HEK293 (cell line): ENCODE results near the gene SGSM2.

Experiments used
- AEBP2 ChIP-seq: fragments of 450-650 bp; formaldehyde crosslinking; IDR thresholded peaks from 2 replicates; pipeline ENCODE4 v1.5.1; 2016; ENCODE audit warnings: missing biosample characterization, missing genetic modification characterization, borderline replicate concordance
- BCL6B ChIP-seq: fragments of 450-650 bp; formaldehyde crosslinking; IDR thresholded peaks from 2 replicates; pipeline ENCODE4 v1.5.1; 2017; ENCODE audit warnings: missing biosample characterization, missing genetic modification characterization
- EGR2 ChIP-seq: fragments of 450-650 bp; formaldehyde crosslinking; IDR thresholded peaks from 2 replicates; pipeline ENCODE4 v1.5.1; 2016; ENCODE audit warnings: low read depth, missing biosample characterization, missing genetic modification characterization
- GLI4 ChIP-seq: fragments of 450-650 bp; formaldehyde crosslinking; IDR thresholded peaks from 2 replicates; pipeline ENCODE4 v1.5.1; 2016; ENCODE audit warnings: missing biosample characterization, missing genetic modification characterization
- GLIS1 ChIP-seq: fragments of 450-650 bp; formaldehyde crosslinking; IDR thresholded peaks from 2 replicates; pipeline ENCODE4 v1.5.1; 2016; ENCODE audit warnings: missing biosample characterization, missing genetic modification characterization
- KLF16 ChIP-seq: fragments of 450-650 bp; formaldehyde crosslinking; IDR thresholded peaks from 2 replicates; pipeline ENCODE4 v1.5.1; 2017; ENCODE audit warnings: missing biosample characterization, missing genetic modification characterization
- MEIS1 ChIP-seq: sonication (generic); formaldehyde crosslinking; IDR thresholded peaks from 2 replicates; pipeline ENCODE4 v1.8.1; 2022; ENCODE audit warnings: missing genetic modification reagents, mild to moderate bottlenecking, borderline replicate concordance
- SETDB1 ChIP-seq: IDR thresholded peaks from one replicate; pipeline ENCODE4 v1.6.1; 2017; ENCODE audit warnings: mild to moderate bottlenecking, low read length, moderate library complexity, mixed read lengths; ENCODE audit not compliant: insufficient read length
- SP2 ChIP-seq: fragments of 450-650 bp; formaldehyde crosslinking; IDR thresholded peaks from 2 replicates; pipeline ENCODE4 v1.5.1; 2016; ENCODE audit warnings: missing biosample characterization, missing genetic modification characterization
- ZBTB17 ChIP-seq: fragments of 450-650 bp; formaldehyde crosslinking; IDR thresholded peaks from 2 replicates; pipeline ENCODE4 v1.5.1; 2016; ENCODE audit warnings: missing biosample characterization, missing genetic modification characterization
- ZBTB44 ChIP-seq: fragments of 450-650 bp; IDR thresholded peaks from 2 replicates; pipeline ENCODE4 v1.5.1; 2018; ENCODE audit warnings: missing biosample characterization, mild to moderate bottlenecking, missing genetic modification characterization
- ZFP37 ChIP-seq: fragments of 450-650 bp; formaldehyde crosslinking; IDR thresholded peaks from 2 replicates; pipeline ENCODE4 v1.5.1; 2016; ENCODE audit warnings: missing biosample characterization, missing genetic modification characterization
- ZNF239 ChIP-seq: fragments of 450-650 bp; formaldehyde crosslinking; IDR thresholded peaks from 2 replicates; pipeline ENCODE4 v1.5.1; 2016; ENCODE audit warnings: missing biosample characterization, missing genetic modification characterization
- ZNF311 ChIP-seq: fragments of 450-650 bp; formaldehyde crosslinking; IDR thresholded peaks from 2 replicates; pipeline ENCODE4 v1.5.1; 2017; ENCODE audit warnings: missing biosample characterization, missing genetic modification characterization, borderline replicate concordance
- ZNF335 ChIP-seq: fragments of 450-650 bp; formaldehyde crosslinking; conservative IDR thresholded peaks from 2 replicates; pipeline ENCODE4 v1.5.1; 2016; ENCODE audit warnings: missing biosample characterization, missing genetic modification characterization
- ZNF426 ChIP-seq: fragments of 450-650 bp; formaldehyde crosslinking; IDR thresholded peaks from 2 replicates; pipeline ENCODE4 v1.5.1; 2017; ENCODE audit warnings: missing biosample characterization, missing genetic modification characterization, mild to moderate bottlenecking, inconsistent platforms, moderate library complexity
- ZNF555 ChIP-seq: fragments of 450-650 bp; formaldehyde crosslinking; conservative IDR thresholded peaks from 2 replicates; pipeline ENCODE4 v1.5.1; 2017; ENCODE audit warnings: missing biosample characterization, mild to moderate bottlenecking, missing genetic modification characterization, inconsistent platforms
- ZNF600 ChIP-seq: fragments of 450-650 bp; formaldehyde crosslinking; IDR thresholded peaks from 2 replicates; pipeline ENCODE4 v1.5.1; 2016; ENCODE audit warnings: missing biosample characterization, missing genetic modification characterization
- ZNF623 ChIP-seq: fragments of 450-650 bp; formaldehyde crosslinking; IDR thresholded peaks from 2 replicates; pipeline ENCODE4 v1.5.1; 2016; ENCODE audit warnings: missing biosample characterization, missing genetic modification characterization
- ZNF660 ChIP-seq: fragments of 450-650 bp; IDR thresholded peaks from 2 replicates; pipeline ENCODE4 v1.5.1; 2018; ENCODE audit warnings: missing biosample characterization, mild to moderate bottlenecking, missing genetic modification characterization
- ZNF777 ChIP-seq: fragments of 450-650 bp; formaldehyde crosslinking; IDR thresholded peaks from 2 replicates; pipeline ENCODE4 v1.5.1; 2017; ENCODE audit warnings: missing biosample characterization, missing genetic modification characterization, borderline replicate concordance
- ZNF792 ChIP-seq: fragments of 450-650 bp; formaldehyde crosslinking; IDR thresholded peaks from 2 replicates; pipeline ENCODE4 v1.5.1; 2016; ENCODE audit warnings: missing biosample characterization, missing genetic modification characterization
- ZSCAN30 ChIP-seq: fragments of 450-650 bp; IDR thresholded peaks from 2 replicates; pipeline ENCODE4 v1.5.1; 2018; ENCODE audit warnings: missing biosample characterization, mild to moderate bottlenecking, missing genetic modification characterization, moderate library complexity
- TF ChIP-seq, protein P1 (sequence below): fragments of 450-650 bp; formaldehyde crosslinking; IDR thresholded peaks from 2 replicates; pipeline ENCODE4 v1.5.1; 2016; ENCODE audit warnings: missing biosample characterization, missing genetic modification characterization, borderline replicate concordance
- TF ChIP-seq, protein P2 (sequence below): fragments of 450-650 bp; formaldehyde crosslinking; IDR thresholded peaks from 2 replicates; pipeline ENCODE4 v1.5.1; 2016; ENCODE audit warnings: missing biosample characterization, missing genetic modification characterization
- TF ChIP-seq, protein P3 (sequence below): fragments of 450-650 bp; formaldehyde crosslinking; IDR thresholded peaks from 2 replicates; pipeline ENCODE4; 2016; ENCODE audit warnings: missing biosample characterization, missing genetic modification characterization

Gene SGSM2

DNA sequence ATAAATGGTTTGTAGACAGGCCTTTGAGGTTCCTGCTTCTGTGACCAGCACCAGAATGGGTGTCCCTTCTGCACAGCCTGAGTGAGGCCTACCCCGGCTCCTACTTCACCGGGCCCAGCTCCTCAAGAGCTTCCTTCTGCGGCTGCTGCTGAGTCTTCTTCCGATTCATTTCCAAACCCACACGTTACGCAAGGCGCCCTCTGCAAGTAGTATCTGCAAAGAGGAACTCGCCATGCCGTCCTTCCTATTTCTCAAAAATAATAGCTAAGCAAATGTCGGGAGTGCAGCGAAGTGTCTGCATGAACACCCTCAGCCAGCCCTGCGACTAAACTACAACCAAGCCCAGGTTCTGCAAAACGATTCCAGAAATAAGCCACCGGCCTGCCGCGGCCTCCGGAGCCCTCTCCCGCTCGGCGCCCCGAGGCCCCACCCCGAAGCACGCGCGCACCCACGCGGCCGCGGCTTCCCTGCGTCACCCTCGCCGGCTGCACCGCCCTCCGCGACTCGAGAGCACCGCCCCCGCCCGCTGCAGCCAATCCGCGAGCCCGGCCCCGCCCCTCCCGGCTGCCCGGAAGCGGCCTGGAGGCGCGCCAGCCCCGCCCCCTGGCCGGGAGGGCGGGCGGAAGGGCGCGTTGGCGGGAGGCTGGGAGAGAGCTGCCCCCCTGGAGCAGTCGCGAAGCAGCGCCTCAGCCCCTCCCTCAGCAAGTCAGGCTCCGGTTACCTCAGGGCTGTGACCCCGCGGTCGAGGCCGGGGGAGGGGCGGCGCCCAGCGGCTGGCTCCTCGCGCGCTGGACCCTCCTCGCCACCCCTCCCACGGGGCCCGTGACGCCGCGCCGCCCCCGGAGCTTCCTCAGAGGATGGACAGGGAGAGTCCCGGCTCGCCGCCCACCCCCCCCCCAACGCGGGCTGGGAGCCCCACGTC lies 55.2 kb downstream of the SGSM2 start (continued):
- TF ChIP-seq, protein P1, sequence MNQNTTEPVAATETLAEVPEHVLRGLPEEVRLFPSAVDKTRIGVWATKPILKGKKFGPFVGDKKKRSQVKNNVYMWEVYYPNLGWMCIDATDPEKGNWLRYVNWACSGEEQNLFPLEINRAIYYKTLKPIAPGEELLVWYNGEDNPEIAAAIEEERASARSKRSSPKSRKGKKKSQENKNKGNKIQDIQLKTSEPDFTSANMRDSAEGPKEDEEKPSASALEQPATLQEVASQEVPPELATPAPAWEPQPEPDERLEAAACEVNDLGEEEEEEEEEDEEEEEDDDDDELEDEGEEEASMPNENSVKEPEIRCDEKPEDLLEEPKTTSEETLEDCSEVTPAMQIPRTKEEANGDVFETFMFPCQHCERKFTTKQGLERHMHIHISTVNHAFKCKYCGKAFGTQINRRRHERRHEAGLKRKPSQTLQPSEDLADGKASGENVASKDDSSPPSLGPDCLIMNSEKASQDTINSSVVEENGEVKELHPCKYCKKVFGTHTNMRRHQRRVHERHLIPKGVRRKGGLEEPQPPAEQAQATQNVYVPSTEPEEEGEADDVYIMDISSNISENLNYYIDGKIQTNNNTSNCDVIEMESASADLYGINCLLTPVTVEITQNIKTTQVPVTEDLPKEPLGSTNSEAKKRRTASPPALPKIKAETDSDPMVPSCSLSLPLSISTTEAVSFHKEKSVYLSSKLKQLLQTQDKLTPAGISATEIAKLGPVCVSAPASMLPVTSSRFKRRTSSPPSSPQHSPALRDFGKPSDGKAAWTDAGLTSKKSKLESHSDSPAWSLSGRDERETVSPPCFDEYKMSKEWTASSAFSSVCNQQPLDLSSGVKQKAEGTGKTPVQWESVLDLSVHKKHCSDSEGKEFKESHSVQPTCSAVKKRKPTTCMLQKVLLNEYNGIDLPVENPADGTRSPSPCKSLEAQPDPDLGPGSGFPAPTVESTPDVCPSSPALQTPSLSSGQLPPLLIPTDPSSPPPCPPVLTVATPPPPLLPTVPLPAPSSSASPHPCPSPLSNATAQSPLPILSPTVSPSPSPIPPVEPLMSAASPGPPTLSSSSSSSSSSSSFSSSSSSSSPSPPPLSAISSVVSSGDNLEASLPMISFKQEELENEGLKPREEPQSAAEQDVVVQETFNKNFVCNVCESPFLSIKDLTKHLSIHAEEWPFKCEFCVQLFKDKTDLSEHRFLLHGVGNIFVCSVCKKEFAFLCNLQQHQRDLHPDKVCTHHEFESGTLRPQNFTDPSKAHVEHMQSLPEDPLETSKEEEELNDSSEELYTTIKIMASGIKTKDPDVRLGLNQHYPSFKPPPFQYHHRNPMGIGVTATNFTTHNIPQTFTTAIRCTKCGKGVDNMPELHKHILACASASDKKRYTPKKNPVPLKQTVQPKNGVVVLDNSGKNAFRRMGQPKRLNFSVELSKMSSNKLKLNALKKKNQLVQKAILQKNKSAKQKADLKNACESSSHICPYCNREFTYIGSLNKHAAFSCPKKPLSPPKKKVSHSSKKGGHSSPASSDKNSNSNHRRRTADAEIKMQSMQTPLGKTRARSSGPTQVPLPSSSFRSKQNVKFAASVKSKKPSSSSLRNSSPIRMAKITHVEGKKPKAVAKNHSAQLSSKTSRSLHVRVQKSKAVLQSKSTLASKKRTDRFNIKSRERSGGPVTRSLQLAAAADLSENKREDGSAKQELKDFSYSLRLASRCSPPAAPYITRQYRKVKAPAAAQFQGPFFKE: no peak
- TF ChIP-seq GLI4 (tag by site-specific recombination) (no peak), ZNF555 (tag by site-specific recombination) (no peak), SP2 (tag by site-specific recombination) (peak; percentile 69), ZNF777 (no peak), AEBP2 (tag by site-specific recombination) (no peak), ZNF600 (no peak), ZNF792 (tag by site-specific recombination) (no peak), GLIS1 (peak; percentile 96), ZBTB44 (tag by site-specific recombination) (peak; percentile 41; the same call in 1 of the 2 replicates), ZBTB17 (tag by site-specific recombination) (no peak), ZNF660 (tag by site-specific recombination) (no peak; the same call in 1 of the 2 replicates), ZNF426 (tag by site-specific recombination) (no peak), ZNF623 (tag by site-specific recombination) (no peak), ZFP37 (no peak), ZNF311 (tag by site-specific recombination) (no peak), SETDB1 (no peak), KLF16 (no peak), ZNF335 (tag by site-specific recombination) (0 out of 2 replicates have a peak, but pooled peaks have one; percentile 34), BCL6B (no peak), ZSCAN30 (tag by site-specific recombination) (no peak), EGR2 (tag by site-specific recombination) (peak; percentile 70; the same call in 1 of the 2 replicates), MEIS1 (CRISPR knock-in tag) (no peak), ZNF239 (tag by site-specific recombination) (no peak)
- TF ChIP-seq, protein P2, sequence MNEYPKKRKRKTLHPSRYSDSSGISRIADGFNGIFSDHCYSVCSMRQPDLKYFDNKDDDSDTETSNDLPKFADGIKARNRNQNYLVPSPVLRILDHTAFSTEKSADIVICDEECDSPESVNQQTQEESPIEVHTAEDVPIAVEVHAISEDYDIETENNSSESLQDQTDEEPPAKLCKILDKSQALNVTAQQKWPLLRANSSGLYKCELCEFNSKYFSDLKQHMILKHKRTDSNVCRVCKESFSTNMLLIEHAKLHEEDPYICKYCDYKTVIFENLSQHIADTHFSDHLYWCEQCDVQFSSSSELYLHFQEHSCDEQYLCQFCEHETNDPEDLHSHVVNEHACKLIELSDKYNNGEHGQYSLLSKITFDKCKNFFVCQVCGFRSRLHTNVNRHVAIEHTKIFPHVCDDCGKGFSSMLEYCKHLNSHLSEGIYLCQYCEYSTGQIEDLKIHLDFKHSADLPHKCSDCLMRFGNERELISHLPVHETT (tag by site-specific recombination): no peak
- TF ChIP-seq, protein P3, sequence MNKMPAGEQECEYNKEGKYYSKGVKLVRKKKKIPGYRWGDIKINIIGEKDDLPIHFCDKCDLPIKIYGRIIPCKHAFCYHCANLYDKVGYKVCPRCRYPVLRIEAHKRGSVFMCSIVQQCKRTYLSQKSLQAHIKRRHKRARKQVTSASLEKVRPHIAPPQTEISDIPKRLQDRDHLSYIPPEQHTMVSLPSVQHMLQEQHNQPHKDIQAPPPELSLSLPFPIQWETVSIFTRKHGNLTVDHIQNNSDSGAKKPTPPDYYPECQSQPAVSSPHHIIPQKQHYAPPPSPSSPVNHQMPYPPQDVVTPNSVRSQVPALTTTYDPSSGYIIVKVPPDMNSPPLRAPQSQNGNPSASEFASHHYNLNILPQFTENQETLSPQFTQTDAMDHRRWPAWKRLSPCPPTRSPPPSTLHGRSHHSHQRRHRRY (tag by site-specific recombination): no peak
